Measurements from ENCODE around the gene EGFR. TPM values are rescaled to one million over a fixed set of nuclear protein-coding genes. Genes with fewer than 3 reads are reported as not detected.

The EGFR gene
- total and polyA plus RNA-seq, 2 experiments from 2014 or later: 21.6 to 51.0 TPM

GRCh38 chr7:55210716-55211115, 191.9 kb downstream of the EGFR start:
- Histone ChIP-seq H3K79me2 (no peaks in the 10 kb centered on the region), H3K9me2 (replicated peaks; ENCODE audit: insufficient read depth) (no peaks in the 10 kb centered on the region), H4K20me1 (ENCODE audit: insufficient read depth, poor library complexity, severe bottlenecking) (no peaks in the 10 kb centered on the region), H3K36me3 (replicated peaks; ENCODE audit: insufficient read depth, low read depth) (no peaks in the 10 kb centered on the region), H3K27me3 (no peaks in the 10 kb centered on the region), H3K4me1 (ENCODE audit: insufficient read depth) (peaks cover 27% of the 10 kb centered on the region), H3K4me2 (no peak overlapping the region), H2AFZ (no peak overlapping the region), H3K9me3 (ENCODE audit: low read depth) (no peaks in the 10 kb centered on the region), H3K4me3 (no peak overlapping the region), H3K27ac (peak overlapping the region; percentile 94)
- 83% methylated on average over 1 of the region's 1 CpG for WGBS (ENCODE audit: low lambda C conversion rate, missing lambda C conversion rate)
- TF ChIP-seq, protein P1, sequence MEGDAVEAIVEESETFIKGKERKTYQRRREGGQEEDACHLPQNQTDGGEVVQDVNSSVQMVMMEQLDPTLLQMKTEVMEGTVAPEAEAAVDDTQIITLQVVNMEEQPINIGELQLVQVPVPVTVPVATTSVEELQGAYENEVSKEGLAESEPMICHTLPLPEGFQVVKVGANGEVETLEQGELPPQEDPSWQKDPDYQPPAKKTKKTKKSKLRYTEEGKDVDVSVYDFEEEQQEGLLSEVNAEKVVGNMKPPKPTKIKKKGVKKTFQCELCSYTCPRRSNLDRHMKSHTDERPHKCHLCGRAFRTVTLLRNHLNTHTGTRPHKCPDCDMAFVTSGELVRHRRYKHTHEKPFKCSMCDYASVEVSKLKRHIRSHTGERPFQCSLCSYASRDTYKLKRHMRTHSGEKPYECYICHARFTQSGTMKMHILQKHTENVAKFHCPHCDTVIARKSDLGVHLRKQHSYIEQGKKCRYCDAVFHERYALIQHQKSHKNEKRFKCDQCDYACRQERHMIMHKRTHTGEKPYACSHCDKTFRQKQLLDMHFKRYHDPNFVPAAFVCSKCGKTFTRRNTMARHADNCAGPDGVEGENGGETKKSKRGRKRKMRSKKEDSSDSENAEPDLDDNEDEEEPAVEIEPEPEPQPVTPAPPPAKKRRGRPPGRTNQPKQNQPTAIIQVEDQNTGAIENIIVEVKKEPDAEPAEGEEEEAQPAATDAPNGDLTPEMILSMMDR (IDR thresholded peaks at IDR 0.05; ENCODE audit: poor library complexity): no peak
- no peak for TF ChIP-seq EZH2phosphoT487 (IDR thresholded peaks at IDR 0.05; ENCODE audit: low read depth, severe bottlenecking, unreplicated experiment)
- no peak for TF ChIP-seq EZH2 (IDR thresholded peaks at IDR 0.05; ENCODE audit: borderline replicate concordance)
- DNase-seq (ENCODE audit: low spot score): no peak

- Histone ChIP-seq H3K4me1 (ENCODE audit: insufficient read depth) (peaks cover 27% of the 10 kb centered on the region), H2AFZ (no peak overlapping the region), H3K4me3 (no peak overlapping the region), H3K9me2 (replicated peaks; ENCODE audit: insufficient read depth) (no peaks in the 10 kb centered on the region), H4K20me1 (ENCODE audit: insufficient read depth, poor library complexity, severe bottlenecking) (no peaks in the 10 kb centered on the region), H3K27me3 (no peaks in the 10 kb centered on the region), H3K9me3 (ENCODE audit: low read depth) (no peaks in the 10 kb centered on the region), H3K36me3 (replicated peaks; ENCODE audit: insufficient read depth, low read depth) (no peaks in the 10 kb centered on the region), H3K4me2 (no peak overlapping the region), H3K79me2 (no peaks in the 10 kb centered on the region), H3K27ac (no peak overlapping the region)
- TF ChIP-seq, protein P1 (IDR thresholded peaks at IDR 0.05; ENCODE audit: poor library complexity): no peak
- TF ChIP-seq EZH2phosphoT487 (IDR thresholded peaks at IDR 0.05; ENCODE audit: low read depth, severe bottlenecking, unreplicated experiment) (no peak), EZH2 (IDR thresholded peaks at IDR 0.05; ENCODE audit: borderline replicate concordance) (no peak)
- no peak for DNase-seq (ENCODE audit: low spot score)
- 58% methylated on average over 4 of the region's 4 CpGs for WGBS (ENCODE audit: low lambda C conversion rate, missing lambda C conversion rate)
Observed at GRCh38 chr7:55211726-55212125, 192.9 kb downstream of the EGFR start.

- Histone ChIP-seq H3K4me3 (no peak overlapping the region), H3K27ac (no peak overlapping the region)
- WGBS (ENCODE audit: low lambda C conversion rate, missing lambda C conversion rate): 77% methylated on average over 8 of the region's 8 CpGs
Observed at GRCh38 chr7:55212176-55212575, 193.4 kb downstream of the EGFR start.

More at GRCh38 chr7:55212176-55212575, 193.4 kb downstream of the EGFR start:
- Histone ChIP-seq H3K4me2 (no peak overlapping the region), H3K27me3 (no peaks in the 10 kb centered on the region), H3K9me3 (ENCODE audit: low read depth) (no peaks in the 10 kb centered on the region), H3K4me1 (ENCODE audit: insufficient read depth) (peaks cover 27% of the 10 kb centered on the region), H3K79me2 (no peaks in the 10 kb centered on the region), H2AFZ (no peak overlapping the region), H4K20me1 (ENCODE audit: insufficient read depth, poor library complexity, severe bottlenecking) (no peaks in the 10 kb centered on the region), H3K9me2 (replicated peaks; ENCODE audit: insufficient read depth) (no peaks in the 10 kb centered on the region), H3K36me3 (replicated peaks; ENCODE audit: insufficient read depth, low read depth) (no peaks in the 10 kb centered on the region)
- no peak for DNase-seq (ENCODE audit: low spot score)
- TF ChIP-seq EZH2phosphoT487 (IDR thresholded peaks at IDR 0.05; ENCODE audit: low read depth, severe bottlenecking, unreplicated experiment) (no peak), EZH2 (IDR thresholded peaks at IDR 0.05; ENCODE audit: borderline replicate concordance) (no peak)
- TF ChIP-seq, protein P1 (IDR thresholded peaks at IDR 0.05; ENCODE audit: poor library complexity): no peak

All from hepatocyte (in vitro differentiated cells).